Natural killer cell (primary cell): ENCODE results near the gene CACUL1. TPM values are rescaled to one million over a fixed set of nuclear protein-coding genes. Genes with fewer than 3 reads are reported as not detected.

ENCODE experiments used
- ATAC-seq, 3 donors: fragments of 150-1000 bp in 2 of 3; fragments of 200-7000 bp in 1 of 3; cut with Tn5 transposase; 1 replicate in 1 of 3; 2 replicates in 2 of 3; pipeline ENCODE4 v1.10.0; 2021; ENCODE audit warnings: mild to moderate bottlenecking in 2 of 3, moderate library complexity in 2 of 3
- DNase-seq, 2 donors: peaks; one replicate each; pipeline versions ENCODE4 v3.0.0 to v3.0.0-alpha.2; 2013 to 2021; ENCODE audit warnings: mixed read lengths in 1 of 2
- H3K27ac ChIP-seq: one replicate; pipeline ENCODE4 v1.5.1; 2013; ENCODE audit warnings: mild to moderate bottlenecking, low read length
- H3K27me3 ChIP-seq: one replicate; pipeline ENCODE4 v1.6.1; 2013; ENCODE audit warnings: low read length; ENCODE audit not compliant: control insufficient read depth, insufficient read depth
- H3K36me3 ChIP-seq: one replicate; pipeline ENCODE4 v1.6.1; 2013; ENCODE audit warnings: low read length; ENCODE audit not compliant: control insufficient read depth, insufficient read depth
- H3K4me1 ChIP-seq: one replicate; pipeline ENCODE4 v1.6.1; 2013; ENCODE audit warnings: low read length; ENCODE audit not compliant: control insufficient read depth, insufficient read depth
- H3K4me3 ChIP-seq: one replicate; pipeline ENCODE4 v1.5.1; 2013; ENCODE audit warnings: low read length
- H3K9me3 ChIP-seq: one replicate; pipeline ENCODE4 v1.6.1; 2013; ENCODE audit warnings: low read length; ENCODE audit not compliant: control insufficient read depth, insufficient read depth
- H3K27ac Mint-ChIP-seq, 2 donors: one replicate each; pipeline ENCODE4 v1.8.0; 2022; ENCODE audit warnings: mild to moderate bottlenecking in 2 of 2, mixed read lengths in 2 of 2, moderate library complexity in 1 of 2
- H3K27me3 Mint-ChIP-seq, 2 donors: one replicate each; pipeline ENCODE4 v1.8.0; 2022; ENCODE audit warnings: low read depth in 2 of 2, mixed read lengths in 2 of 2
- H3K36me3 Mint-ChIP-seq: one replicate; pipeline ENCODE4 v1.8.0; 2022; ENCODE audit warnings: mixed read lengths
- H3K4me1 Mint-ChIP-seq, 2 donors: one replicate each; pipeline ENCODE4 v1.8.0; 2022; ENCODE audit warnings: mixed read lengths in 2 of 2
- H3K4me3 Mint-ChIP-seq: one replicate; pipeline ENCODE4 v1.8.0; 2022; ENCODE audit warnings: mild to moderate bottlenecking, moderate library complexity, mixed read lengths
- H3K9me3 Mint-ChIP-seq, 2 donors: one replicate each; pipeline ENCODE4 v1.8.0; 2022; ENCODE audit warnings: mixed read lengths in 2 of 2
- WGBS: methylation state at CpG from one replicate; pipeline ENCODE4 v1.1.7; 2013; ENCODE audit warnings: missing lambda C conversion rate; ENCODE audit not compliant: insufficient coverage; 5-methylcytosine and 5-hydroxymethylcytosine counted together
- intact Hi-C: fragments of 100-400 bp; cut with micrococcal nuclease; formaldehyde crosslinking; loops from one replicate; pipeline ENCODE4 v1.14.2; 2022
- total RNA-seq, 4 donors: library from RNA; stranded (reverse); fragments of 120-200 nt in 1 of 4; gene quantifications; one replicate each; pipeline versions ENCODE4 v1.2.3 to v1.2.4, GENCODE V29; 2013 to 2022
- TF ChIP-seq, protein P1 (sequence below): fragments of 200-600 bp; IDR thresholded peaks from one replicate; pipeline ENCODE4 v1.8.0; 2022; ENCODE audit warnings: antibody characterized with exemption

The CACUL1 gene
- total RNA-seq, 3 donors from 2014 or later (not counting 1 experiment from before 2014, with no cell fraction given): 45.4 to 65.9 (median 47.6) TPM

DNA sequence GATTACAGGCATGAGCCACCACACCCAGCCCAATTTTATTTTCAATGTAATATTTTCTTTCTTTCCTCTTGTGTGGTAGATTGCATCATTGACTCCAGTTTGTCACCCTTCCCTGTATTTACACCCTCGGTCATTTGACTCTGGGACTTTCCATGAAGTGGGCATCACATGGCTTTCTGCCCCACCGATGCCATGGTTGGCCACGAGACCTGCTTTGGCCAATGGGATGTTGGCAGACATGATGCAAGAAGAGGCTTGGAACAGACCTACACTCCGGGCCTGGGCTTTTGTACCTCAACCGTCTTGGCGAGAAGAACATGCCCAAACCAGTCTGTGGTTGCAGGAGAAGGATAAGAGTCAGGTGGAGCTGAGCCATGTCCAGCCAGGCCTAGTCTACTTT, 38.8 kb upstream of the CACUL1 start:
- Mint-ChIP-seq H3K4me1 (no peaks in the 10 kb centered on the region), H3K9me3 (no peaks in the 10 kb centered on the region), H3K36me3 (no peaks in the 10 kb centered on the region), H3K27me3 (peaks cover 24 to 34% of the 10 kb centered on the region in 2 donors), H3K27ac (no peak overlapping the region), H3K4me3 (no peak overlapping the region)
- H3K9me3 ChIP-seq: no peaks in the 10 kb centered on the region
- no peaks in the 10 kb centered on the region for H3K36me3 ChIP-seq
- TF ChIP-seq, protein P1, sequence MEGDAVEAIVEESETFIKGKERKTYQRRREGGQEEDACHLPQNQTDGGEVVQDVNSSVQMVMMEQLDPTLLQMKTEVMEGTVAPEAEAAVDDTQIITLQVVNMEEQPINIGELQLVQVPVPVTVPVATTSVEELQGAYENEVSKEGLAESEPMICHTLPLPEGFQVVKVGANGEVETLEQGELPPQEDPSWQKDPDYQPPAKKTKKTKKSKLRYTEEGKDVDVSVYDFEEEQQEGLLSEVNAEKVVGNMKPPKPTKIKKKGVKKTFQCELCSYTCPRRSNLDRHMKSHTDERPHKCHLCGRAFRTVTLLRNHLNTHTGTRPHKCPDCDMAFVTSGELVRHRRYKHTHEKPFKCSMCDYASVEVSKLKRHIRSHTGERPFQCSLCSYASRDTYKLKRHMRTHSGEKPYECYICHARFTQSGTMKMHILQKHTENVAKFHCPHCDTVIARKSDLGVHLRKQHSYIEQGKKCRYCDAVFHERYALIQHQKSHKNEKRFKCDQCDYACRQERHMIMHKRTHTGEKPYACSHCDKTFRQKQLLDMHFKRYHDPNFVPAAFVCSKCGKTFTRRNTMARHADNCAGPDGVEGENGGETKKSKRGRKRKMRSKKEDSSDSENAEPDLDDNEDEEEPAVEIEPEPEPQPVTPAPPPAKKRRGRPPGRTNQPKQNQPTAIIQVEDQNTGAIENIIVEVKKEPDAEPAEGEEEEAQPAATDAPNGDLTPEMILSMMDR: no peak
- H3K4me1 ChIP-seq: no peaks in the 10 kb centered on the region
- no peaks in the 10 kb centered on the region for H3K27me3 ChIP-seq
- H3K27ac ChIP-seq: no peak overlapping the region
- 84% methylated on average over 6 of the region's 6 CpGs for WGBS
- ATAC-seq: no peak
- intact Hi-C loops: no loop called here
- H3K4me3 ChIP-seq: no peak overlapping the region
- DNase-seq: no peak

DNA sequence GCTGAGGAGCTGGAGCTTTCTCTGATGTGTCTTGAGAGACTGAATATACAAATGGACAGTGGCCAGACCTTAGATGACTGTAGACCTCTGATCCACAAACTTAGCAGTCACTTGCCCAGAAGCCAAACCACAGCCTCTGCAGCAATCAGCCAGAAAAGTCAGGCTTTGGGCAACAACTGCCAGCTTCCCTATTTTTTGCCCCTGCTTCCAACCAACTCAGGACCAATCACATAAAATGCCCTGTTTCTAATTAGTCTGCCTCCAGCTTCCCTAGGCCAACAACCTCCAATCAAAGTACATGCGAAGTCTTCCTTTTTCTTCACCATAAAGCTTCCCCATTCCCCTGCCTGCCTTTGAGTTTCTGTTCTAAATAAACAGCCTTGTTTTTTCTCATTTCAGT, 37.8 kb upstream of the CACUL1 start:
- 26% methylated on average over 1 of the region's 1 CpG for WGBS
- Histone ChIP-seq H3K27ac (no peak overlapping the region), H3K4me3 (no peak overlapping the region), H3K4me1 (no peaks in the 10 kb centered on the region), H3K27me3 (no peaks in the 10 kb centered on the region), H3K9me3 (no peaks in the 10 kb centered on the region), H3K36me3 (no peaks in the 10 kb centered on the region)
- TF ChIP-seq, protein P1: no peak
- Mint-ChIP-seq H3K36me3 (no peaks in the 10 kb centered on the region), H3K9me3 (no peaks in the 10 kb centered on the region), H3K4me3 (no peak overlapping the region), H3K4me1 (no peaks in the 10 kb centered on the region), H3K27me3 (peaks cover 27 to 41% of the 10 kb centered on the region in 2 donors), H3K27ac (no peak overlapping the region)
- intact Hi-C loops: no loop called here
- DNase-seq (no peak), ATAC-seq (peak in 1 of 3 donors; percentile 29)

DNA sequence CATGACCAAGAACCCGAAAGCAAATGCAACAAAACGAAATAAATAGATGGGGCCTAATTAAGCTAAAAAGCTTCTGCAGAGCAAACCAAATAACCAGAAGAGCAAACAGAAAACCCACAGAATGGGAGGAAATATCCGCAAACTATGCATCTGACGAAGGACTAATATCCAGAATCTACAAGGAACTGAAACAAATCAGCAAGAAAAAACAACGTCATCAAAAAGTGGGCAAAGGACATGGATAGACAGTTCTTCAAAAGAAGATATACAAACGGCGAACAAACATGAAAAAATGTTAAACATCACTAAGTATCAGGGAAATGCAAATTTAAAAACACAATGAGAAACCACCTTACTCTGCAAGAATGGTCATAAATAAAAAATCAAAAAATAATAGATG, 35.3 kb upstream of the CACUL1 start:
- TF ChIP-seq, protein P1: no peak

DNA sequence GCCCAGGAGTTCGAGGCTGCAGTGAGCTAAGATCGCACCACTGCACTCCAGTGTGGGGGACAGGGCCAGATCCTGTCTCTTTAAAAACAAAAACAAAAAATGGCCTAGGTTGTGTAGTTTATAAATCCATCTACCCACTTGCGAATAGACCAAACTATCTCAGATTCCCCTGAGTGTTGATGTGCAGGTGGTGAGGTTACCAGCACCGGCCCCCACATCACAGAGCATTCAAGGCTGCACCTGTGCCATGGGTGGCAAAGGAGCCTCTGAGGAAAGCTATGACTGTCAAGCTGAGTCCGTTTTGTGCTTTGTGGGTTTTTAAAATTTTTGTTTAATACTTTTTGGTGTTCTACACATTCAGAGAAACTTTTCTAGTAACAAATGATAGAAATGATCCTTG, 30.8 kb upstream of the CACUL1 start:
- H3K9me3 ChIP-seq: no peaks in the 10 kb centered on the region
- H3K4me3 ChIP-seq: no peak overlapping the region
- H3K27ac Mint-ChIP-seq: no peak overlapping the region
- no peaks in the 10 kb centered on the region for H3K36me3 ChIP-seq
- no peak overlapping the region for H3K27ac ChIP-seq
- no peaks in the 10 kb centered on the region for H3K27me3 ChIP-seq
- H3K27me3 Mint-ChIP-seq: peaks cover 23 to 24% of the 10 kb centered on the region in 2 donors
- H3K9me3 Mint-ChIP-seq: no peaks in the 10 kb centered on the region
- 84% methylated on average over 3 of the region's 5 CpGs for WGBS
- no peaks in the 10 kb centered on the region for H3K4me1 Mint-ChIP-seq
- no peaks in the 10 kb centered on the region for H3K4me1 ChIP-seq
- no peak overlapping the region for H3K4me3 Mint-ChIP-seq
- no peaks in the 10 kb centered on the region for H3K36me3 Mint-ChIP-seq
- intact Hi-C loops: no loop called here
- no peak for ATAC-seq
- DNase-seq: no peak
- TF ChIP-seq, protein P1: no peak

More for the DNA sequence above, 35.3 kb upstream of the CACUL1 start:
- ATAC-seq: no peak
- no peak for DNase-seq
- intact Hi-C loops: no loop called here
- Mint-ChIP-seq H3K27ac (no peak overlapping the region), H3K9me3 (no peaks in the 10 kb centered on the region), H3K4me1 (no peaks in the 10 kb centered on the region), H3K36me3 (no peaks in the 10 kb centered on the region), H3K4me3 (no peak overlapping the region), H3K27me3 (peaks cover 23 to 28% of the 10 kb centered on the region in 2 donors)
- no peaks in the 10 kb centered on the region for H3K36me3 ChIP-seq
- 77% methylated on average over 7 of the region's 7 CpGs for WGBS
- no peaks in the 10 kb centered on the region for H3K27me3 ChIP-seq
- no peaks in the 10 kb centered on the region for H3K9me3 ChIP-seq
- no peak overlapping the region for H3K27ac ChIP-seq
- no peaks in the 10 kb centered on the region for H3K4me1 ChIP-seq
- no peak overlapping the region for H3K4me3 ChIP-seq
